ENCODE data around the gene KLF5. TPM values are rescaled to one million over a fixed set of nuclear protein-coding genes. Genes with fewer than 3 reads are reported as not detected.

KLF5 gene
- total RNA-seq, 4 donors from 2014 or later: 2.3 to 8.3 (median 4.7) TPM

GRCh38 chr13:73065665-73066340 is 7.0 kb downstream of the KLF5 start:
- no peak overlapping the region for H3K4me3 ChIP-seq
- no peaks in the 10 kb centered on the region for H3K9me3 ChIP-seq
- H3K36me3 ChIP-seq: peaks cover 0 to 22% (median 0%) of the 10 kb centered on the region in 4 donors
- TF ChIP-seq POLR2AphosphoS5 (IDR thresholded peaks at IDR 0.05) (no peak), POLR2A (IDR thresholded peaks at IDR 0.05; ENCODE audit: low read depth) (no peak), CTCF (IDR thresholded peaks at IDR 0.05) (no peak), EP300 (IDR thresholded peaks at IDR 0.05) (no peak)
- WGBS: 92% methylated on average over 7 of the region's 7 CpGs
- no peak overlapping the region for H3K27ac ChIP-seq (replicated peaks in 1 of 4)
- no peak for DNase-seq (ENCODE audit: extremely low spot score)
- intact Hi-C loops (cut with DNase I): loop anchor here (10.0 kb wide), 1 partner anchor 359 kb away; no protein-coding TSS in a partner anchor
- H3K4me1 ChIP-seq: peaks cover 0 to 7% (median 2%) of the 10 kb centered on the region in 4 donors
- H3K27me3 ChIP-seq: no peaks in the 10 kb centered on the region

GRCh38 chr13:73069206-73069805 is 10.5 kb downstream of the KLF5 start:
- Histone ChIP-seq H3K9me3 (no peaks in the 10 kb centered on the region), H3K27me3 (no peaks in the 10 kb centered on the region), H3K27ac (replicated peaks in 1 of 4) (no peak overlapping the region), H3K4me1 (no peaks in the 10 kb centered on the region), H3K36me3 (peaks cover 0 to 16% (median 0%) of the 10 kb centered on the region in 4 donors), H3K4me3 (no peak overlapping the region)
- intact Hi-C loops (cut with DNase I): loop anchor here (10.0 kb wide), 1 partner anchor 355 kb away; no protein-coding TSS in a partner anchor
- TF ChIP-seq CTCF (IDR thresholded peaks at IDR 0.05): no peak
- no peak for TF ChIP-seq POLR2AphosphoS5 (IDR thresholded peaks at IDR 0.05)
- TF ChIP-seq POLR2A (IDR thresholded peaks at IDR 0.05; ENCODE audit: low read depth): no peak
- TF ChIP-seq EP300 (IDR thresholded peaks at IDR 0.05): no peak
- no peak for DNase-seq (ENCODE audit: extremely low spot score)
- 80% methylated on average over 1 of the region's 1 CpG for WGBS

GRCh38 chr13:73070451-73071098 is 11.8 kb downstream of the KLF5 start:
- DNase-seq (ENCODE audit: extremely low spot score): no peak
- intact Hi-C loops (cut with DNase I): no loop called here
- Histone ChIP-seq H3K4me1 (no peaks in the 10 kb centered on the region), H3K36me3 (peaks cover 0 to 15% (median under 1%) of the 10 kb centered on the region in 4 donors), H3K27ac (replicated peaks in 1 of 4) (no peak overlapping the region), H3K9me3 (no peaks in the 10 kb centered on the region), H3K4me3 (no peak overlapping the region), H3K27me3 (no peaks in the 10 kb centered on the region)
- no peak for TF ChIP-seq EP300 (IDR thresholded peaks at IDR 0.05)
- 94% methylated on average over 5 of the region's 5 CpGs for WGBS

GRCh38 chr13:73072239-73072900 is 13.6 kb downstream of the KLF5 start:
- no peak for TF ChIP-seq POLR2A (IDR thresholded peaks at IDR 0.05; ENCODE audit: low read depth)
- TF ChIP-seq POLR2AphosphoS5 (IDR thresholded peaks at IDR 0.05): no peak
- no peak for TF ChIP-seq CTCF (IDR thresholded peaks at IDR 0.05)
- TF ChIP-seq EP300 (IDR thresholded peaks at IDR 0.05): no peak
- 85% methylated on average over 10 of the region's 10 CpGs for WGBS
- no peaks in the 10 kb centered on the region for H3K4me1 ChIP-seq
- H3K27me3 ChIP-seq: no peaks in the 10 kb centered on the region
- DNase-seq (ENCODE audit: extremely low spot score): no peak
- H3K4me3 ChIP-seq: no peak overlapping the region
- peaks cover 0 to 20% (median 8%) of the 10 kb centered on the region in 4 donors for H3K36me3 ChIP-seq
- H3K27ac ChIP-seq (replicated peaks in 1 of 4): no peak overlapping the region
- no peaks in the 10 kb centered on the region for H3K9me3 ChIP-seq
- intact Hi-C loops (cut with DNase I): no loop called here

GRCh38 chr13:73073050-73073449 is 14.2 kb downstream of the KLF5 start:
- no peak for TF ChIP-seq POLR2A (IDR thresholded peaks at IDR 0.05; ENCODE audit: low read depth)
- TF ChIP-seq EP300 (IDR thresholded peaks at IDR 0.05): no peak
- TF ChIP-seq POLR2AphosphoS5 (IDR thresholded peaks at IDR 0.05): no peak
- no peak for TF ChIP-seq CTCF (IDR thresholded peaks at IDR 0.05)
- WGBS: 79% methylated on average over 3 of the region's 3 CpGs
- intact Hi-C loops (cut with DNase I): no loop called here
- Histone ChIP-seq H3K4me3 (no peak overlapping the region), H3K4me1 (no peaks in the 10 kb centered on the region), H3K36me3 (peaks cover 0 to 13% (median 10%) of the 10 kb centered on the region in 4 donors), H3K27me3 (no peaks in the 10 kb centered on the region), H3K27ac (replicated peaks in 1 of 4) (no peak overlapping the region), H3K9me3 (no peaks in the 10 kb centered on the region)
- no peak for DNase-seq (ENCODE audit: extremely low spot score)
